Measurements from ENCODE around the gene SLC16A7.

SLC16A7 gene

GRCh38 chr12:59575826-59576225 lies 20.0 kb upstream of the SLC16A7 start:
- no peak for TF ChIP-seq CSRNP3 (CRISPR knock-in tag; IDR thresholded peaks at IDR 0.05)
- TF ChIP-seq ISL1 (CRISPR knock-in tag; IDR thresholded peaks at IDR 0.05): no peak
- no peak for TF ChIP-seq TSHZ2 (CRISPR knock-in tag; IDR thresholded peaks at IDR 0.05)
- TF ChIP-seq, protein P1, sequence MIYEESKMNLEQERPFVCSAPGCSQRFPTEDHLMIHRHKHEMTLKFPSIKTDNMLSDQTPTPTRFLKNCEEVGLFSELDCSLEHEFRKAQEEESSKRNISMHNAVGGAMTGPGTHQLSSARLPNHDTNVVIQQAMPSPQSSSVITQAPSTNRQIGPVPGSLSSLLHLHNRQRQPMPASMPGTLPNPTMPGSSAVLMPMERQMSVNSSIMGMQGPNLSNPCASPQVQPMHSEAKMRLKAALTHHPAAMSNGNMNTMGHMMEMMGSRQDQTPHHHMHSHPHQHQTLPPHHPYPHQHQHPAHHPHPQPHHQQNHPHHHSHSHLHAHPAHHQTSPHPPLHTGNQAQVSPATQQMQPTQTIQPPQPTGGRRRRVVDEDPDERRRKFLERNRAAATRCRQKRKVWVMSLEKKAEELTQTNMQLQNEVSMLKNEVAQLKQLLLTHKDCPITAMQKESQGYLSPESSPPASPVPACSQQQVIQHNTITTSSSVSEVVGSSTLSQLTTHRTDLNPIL (CRISPR knock-in tag; IDR thresholded peaks at IDR 0.05; ENCODE audit: low read depth): no peak
- TF ChIP-seq ZFP30 (CRISPR knock-in tag; IDR thresholded peaks at IDR 0.05): no peak
- no peak for TF ChIP-seq SNAI2 (CRISPR knock-in tag; IDR thresholded peaks at IDR 0.05)
- TF ChIP-seq GLIS3 (CRISPR knock-in tag; IDR thresholded peaks at IDR 0.05): no peak
- TF ChIP-seq ZFP3 (CRISPR knock-in tag; IDR thresholded peaks at IDR 0.05): no peak
- no peak for TF ChIP-seq PPARA (CRISPR knock-in tag; IDR thresholded peaks at IDR 0.05; ENCODE audit: borderline replicate concordance)
- TF ChIP-seq ZNF70 (CRISPR knock-in tag; IDR thresholded peaks at IDR 0.05): no peak
- TF ChIP-seq POU6F1 (CRISPR knock-in tag; IDR thresholded peaks at IDR 0.05; ENCODE audit: borderline replicate concordance, low read depth): no peak
- ATAC-seq: no peak

DNA sequence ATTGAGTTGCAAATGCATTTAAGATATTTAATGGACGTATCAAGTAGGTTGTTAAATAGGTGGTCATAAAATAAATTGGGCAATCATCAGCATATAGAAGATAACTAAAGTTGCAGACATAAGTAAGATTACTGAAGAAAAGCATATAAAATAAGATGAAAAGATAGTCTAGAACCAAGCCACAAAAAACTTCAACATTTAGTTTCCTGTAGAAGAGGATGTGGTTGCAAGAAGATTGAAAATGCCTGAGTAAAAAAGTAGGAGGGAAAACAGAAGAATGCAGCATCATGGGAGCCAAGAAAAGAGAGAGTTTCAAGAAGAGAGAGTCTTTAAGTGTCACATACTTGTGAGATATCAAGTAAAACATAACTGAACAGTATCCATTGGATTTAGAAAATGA lies 17.6 kb upstream of the SLC16A7 start:
- ATAC-seq: no peak
- TF ChIP-seq, protein P1 (CRISPR knock-in tag; IDR thresholded peaks at IDR 0.05; ENCODE audit: low read depth): no peak
- no peak for TF ChIP-seq BACH2 (CRISPR knock-in tag; IDR thresholded peaks at IDR 0.05; ENCODE audit: borderline replicate concordance)

DNA sequence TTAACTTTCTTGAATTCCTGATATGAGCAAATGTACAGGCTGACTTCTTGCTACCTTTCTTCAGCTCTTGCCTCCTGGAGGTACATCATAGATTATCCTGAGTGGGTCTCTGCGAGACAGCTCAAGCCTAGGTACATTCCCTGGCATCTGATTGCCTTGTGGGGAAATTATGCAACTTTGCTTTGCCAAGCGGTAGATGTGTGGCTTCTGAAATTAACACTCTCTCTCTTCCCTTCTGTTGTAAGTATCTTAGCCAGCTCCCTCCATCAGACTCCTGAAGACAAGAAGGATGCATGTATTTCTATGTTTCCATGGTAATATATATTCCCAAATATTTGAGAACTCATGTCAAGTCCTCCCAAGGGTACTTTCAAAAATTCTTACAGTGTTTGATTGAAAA lies 16.2 kb upstream of the SLC16A7 start:
- TF ChIP-seq SNAI2 (CRISPR knock-in tag; IDR thresholded peaks at IDR 0.05): no peak
- TF ChIP-seq PATZ1 (CRISPR knock-in tag; IDR thresholded peaks at IDR 0.05; ENCODE audit: borderline replicate concordance): no peak
- TF ChIP-seq, protein P1 (CRISPR knock-in tag; IDR thresholded peaks at IDR 0.05; ENCODE audit: low read depth): no peak
- TF ChIP-seq ZC3H10 (CRISPR knock-in tag; IDR thresholded peaks at IDR 0.05): no peak
- TF ChIP-seq TOX (CRISPR knock-in tag; IDR thresholded peaks at IDR 0.05; ENCODE audit: borderline replicate concordance): no peak
- no peak for TF ChIP-seq POU6F1 (CRISPR knock-in tag; IDR thresholded peaks at IDR 0.05; ENCODE audit: borderline replicate concordance, low read depth)
- no peak for TF ChIP-seq ZNF8 (CRISPR knock-in tag; IDR thresholded peaks at IDR 0.05)
- TF ChIP-seq ARNTL (CRISPR knock-in tag; IDR thresholded peaks at IDR 0.05; ENCODE audit: borderline replicate concordance, low read depth): no peak
- no peak for TF ChIP-seq PPARA (CRISPR knock-in tag; IDR thresholded peaks at IDR 0.05; ENCODE audit: borderline replicate concordance)
- TF ChIP-seq ESRRG (CRISPR knock-in tag; IDR thresholded peaks at IDR 0.05): no peak
- no peak for TF ChIP-seq GLIS3 (CRISPR knock-in tag; IDR thresholded peaks at IDR 0.05)
- no peak for ATAC-seq
